H1 (cell line): ENCODE measurements around the gene EHD4. TPM values are rescaled to one million over a fixed set of nuclear protein-coding genes. Genes with fewer than 3 reads are reported as not detected.

Source experiments
- CTCF ChIA-PET: fragments of 300-600 bp; sonication (Branson Sonifier 250); formaldehyde crosslinking; loops from one replicate; lab custom pipeline; 2021; ENCODE audit not compliant: partially characterized antibody; lab: Charles Lee
- POLR2A ChIA-PET: fragments of 300-600 bp; sonication (Branson Sonifier 250); formaldehyde crosslinking; loops from one replicate; lab custom pipeline; 2021; ENCODE audit warnings: inconsistent platforms; ENCODE audit not compliant: partially characterized antibody; lab: Charles Lee
- DNase-seq, 2 experiments: peaks; one replicate each; pipeline versions ENCODE4 v3.0.0 to v3.0.0-alpha.2; 2010 to 2022; ENCODE audit warnings: low spot score in 2 of 2, low read depth in 1 of 2, mixed read lengths in 1 of 2
- FAIRE-seq: peaks from 2 replicates; lab custom pipeline; 2011; peaks lifted over from hg19 to GRCh38; lab: Jason Lieb, UNC
- H2AFZ ChIP-seq: 2 replicates; pipeline ENCODE4 v1.8.1; 2012; ENCODE audit warnings: low read length, inconsistent platforms
- H2AK5ac ChIP-seq: 2 replicates; pipeline ENCODE4 v1.6.1; 2013; ENCODE audit warnings: low read depth, low read length
- H2BK120ac ChIP-seq: replicated peaks from 2 replicates; pipeline ENCODE3; 2013; ENCODE audit warnings: low read depth, low read length, inconsistent platforms
- H2BK12ac ChIP-seq: 2 replicates; pipeline ENCODE4 v1.6.1; 2013; ENCODE audit warnings: low read depth, low read length
- H2BK15ac ChIP-seq: 2 replicates; pipeline ENCODE4 v1.6.1; 2013; ENCODE audit warnings: low read length
- H2BK20ac ChIP-seq: 2 replicates; pipeline ENCODE4 v1.6.1; 2013; ENCODE audit warnings: low read length
- H2BK5ac ChIP-seq: 2 replicates; pipeline ENCODE4 v1.6.1; 2013; ENCODE audit warnings: low read depth, low read length
- H3K14ac ChIP-seq: 2 replicates; pipeline ENCODE4 v1.6.1; 2013; ENCODE audit warnings: inconsistent platforms; ENCODE audit not compliant: insufficient read length
- H3K18ac ChIP-seq: 2 replicates; pipeline ENCODE4 v1.6.1; 2013; ENCODE audit warnings: low read length; ENCODE audit errors: extremely low read depth
- H3K23ac ChIP-seq: 2 replicates; pipeline ENCODE4 v1.6.1; 2013; ENCODE audit warnings: inconsistent platforms; ENCODE audit not compliant: insufficient read length
- H3K23me2 ChIP-seq: 2 replicates; pipeline ENCODE4 v1.6.1; 2013; ENCODE audit warnings: low read depth, low read length
- H3K27ac ChIP-seq: 2 replicates; pipeline ENCODE4 v1.6.1; 2011; ENCODE audit warnings: low read depth, low read length, inconsistent platforms
- H3K27me3 ChIP-seq, 4 experiments: replicated peaks in 1 of 4; 1 replicate in 1 of 4; 2 replicates in 3 of 4; pipeline versions ENCODE4 v1.6.1 to v1.8.1; 2011 to 2013; ENCODE audit warnings: low read length in 3 of 4, mild to moderate bottlenecking in 3 of 4, inconsistent platforms in 2 of 4, mixed read lengths in 2 of 4, moderate library complexity in 1 of 4; ENCODE audit not compliant: control insufficient read depth in 3 of 4, insufficient read depth in 3 of 4; ENCODE audit errors: extremely low read depth in 1 of 4
- H3K36me3 ChIP-seq, 4 experiments: 2 replicates each; pipeline versions ENCODE4 v1.6.1 to v1.8.1; 2011 to 2013; ENCODE audit warnings: mild to moderate bottlenecking in 4 of 4, low read length in 3 of 4, moderate library complexity in 2 of 4, control low read depth in 1 of 4, inconsistent platforms in 1 of 4; ENCODE audit not compliant: insufficient read depth in 4 of 4, control insufficient read depth in 2 of 4
- H3K4ac ChIP-seq: replicated peaks from 2 replicates; pipeline ENCODE3; 2013; ENCODE audit warnings: low read length, low read depth, mixed read lengths, inconsistent platforms; ENCODE audit not compliant: insufficient read length
- H3K4me1 ChIP-seq, 4 experiments: replicated peaks in 1 of 4; 1 replicate in 1 of 4; 2 replicates in 3 of 4; pipeline versions ENCODE4 v1.6.1 to v1.8.1; 2011 to 2013; ENCODE audit warnings: low read length in 3 of 4, inconsistent platforms in 2 of 4, mixed read lengths in 1 of 4; ENCODE audit not compliant: insufficient read depth in 4 of 4, control insufficient read depth in 3 of 4
- H3K4me2 ChIP-seq, 2 experiments: 2 replicates each; pipeline versions ENCODE4 v1.6.1 to v1.8.1; 2011 to 2013; ENCODE audit warnings: low read depth in 2 of 2, low read length in 2 of 2, control low read depth in 1 of 2, inconsistent platforms in 1 of 2, mild to moderate bottlenecking in 1 of 2; ENCODE audit not compliant: insufficient read depth in 1 of 2
- H3K4me3 ChIP-seq, 4 experiments: fragments of 200-600, 300-600 bp in 1 of 4; sonication (generic), shearing (Covaris generic), sonication (Bioruptor Twin) in 1 of 4; 2 replicates each; pipeline versions ENCODE4 v1.5.1 to v1.8.1; 2011 to 2016; ENCODE audit warnings: low read length in 4 of 4, low read depth in 3 of 4, control low read depth in 2 of 4, inconsistent platforms in 2 of 4, mild to moderate bottlenecking in 2 of 4, mixed read lengths in 1 of 4, moderate library complexity in 1 of 4; ENCODE audit not compliant: insufficient read depth in 2 of 4; ENCODE audit errors: extremely low read depth in 1 of 4
- H3K56ac ChIP-seq: replicated peaks from 2 replicates; pipeline ENCODE3; 2013; ENCODE audit warnings: low read depth, mild to moderate bottlenecking, mixed read lengths, low read length, inconsistent platforms; ENCODE audit not compliant: insufficient read length
- H3K79me1 ChIP-seq: 2 replicates; pipeline ENCODE4 v1.6.1; 2013; ENCODE audit warnings: low read depth, low read length, control low read depth
- H3K79me2 ChIP-seq, 2 experiments: 2 replicates each; pipeline versions ENCODE4 v1.6.1 to v1.8.1; 2012 to 2013; ENCODE audit warnings: low read length in 2 of 2, mild to moderate bottlenecking in 2 of 2, inconsistent platforms in 1 of 2; ENCODE audit not compliant: insufficient read depth in 2 of 2, control insufficient read depth in 1 of 2
- H3K9ac ChIP-seq, 4 experiments: replicated peaks in 1 of 4; 1 replicate in 1 of 4; 2 replicates in 3 of 4; pipeline versions ENCODE4 v1.6.1 to v1.8.1; 2011 to 2013; ENCODE audit warnings: low read depth in 3 of 4, low read length in 3 of 4, control low read depth in 2 of 4, mild to moderate bottlenecking in 2 of 4, moderate library complexity in 2 of 4, inconsistent platforms in 1 of 4; ENCODE audit errors: extremely low read depth in 1 of 4
- H3K9me3 ChIP-seq, 2 experiments: 2 replicates each; pipeline versions ENCODE4 v1.6.1 to v1.8.1; 2012 to 2013; ENCODE audit warnings: mild to moderate bottlenecking in 2 of 2, moderate library complexity in 2 of 2, control low read depth in 1 of 2, inconsistent platforms in 1 of 2, low read depth in 1 of 2, low read length in 1 of 2, mixed read lengths in 1 of 2; ENCODE audit not compliant: insufficient read depth in 2 of 2
- H4K20me1 ChIP-seq, 2 experiments: replicated peaks in 1 of 2; 2 replicates each; pipeline versions ENCODE3 to v1.8.1; 2011 to 2013; ENCODE audit warnings: inconsistent platforms in 2 of 2, low read length in 2 of 2, mild to moderate bottlenecking in 1 of 2; ENCODE audit not compliant: insufficient read depth in 2 of 2, control insufficient read depth in 1 of 2
- H4K5ac ChIP-seq: 2 replicates; pipeline ENCODE4 v1.6.1; 2013; ENCODE audit warnings: low read length, low read depth, mixed read lengths, inconsistent platforms; ENCODE audit not compliant: insufficient read length
- H4K8ac ChIP-seq: 2 replicates; pipeline ENCODE4 v1.8.0; 2013; ENCODE audit warnings: mild to moderate bottlenecking, moderate library complexity, low read length, inconsistent platforms; ENCODE audit not compliant: insufficient read depth; ENCODE audit errors: extremely low read depth
- H4K91ac ChIP-seq: replicated peaks from 2 replicates; pipeline ENCODE3; 2013; ENCODE audit warnings: low read length, mixed read lengths, inconsistent platforms; ENCODE audit not compliant: insufficient read length
- BRCA1 ChIP-seq: IDR thresholded peaks from 2 replicates; pipeline ENCODE4 v1.6.1; 2012; ENCODE audit warnings: low read depth, low read length, improper control_type of control experiment
- CHD2 ChIP-seq: IDR thresholded peaks from 2 replicates; pipeline ENCODE4 v1.6.1; 2012; ENCODE audit warnings: low read length, improper control_type of control experiment
- WGBS, 2 experiments: shearing (Covaris generic) in 1 of 2; methylation state at CpG; one replicate each; pipeline versions ENCODE4 v1.1.6 to v1.1.7; 2013 to 2015; ENCODE audit warnings: low lambda C conversion rate in 2 of 2, mixed read lengths in 2 of 2, inconsistent platforms in 1 of 2, low coverage in 1 of 2, missing lambda C conversion rate in 1 of 2; ENCODE audit not compliant: insufficient replicate concordance in 2 of 2, insufficient coverage in 1 of 2, insufficient read length in 1 of 2; ENCODE audit errors: extremely low coverage in 1 of 2, missing lambda C conversion rate in 1 of 2; 5-methylcytosine and 5-hydroxymethylcytosine counted together
- polyA plus RNA-seq, 7 experiments: library from polyadenylated mRNA; depleted of rRNA in 3 of 7; stranded (reverse) in 5 of 7; unstranded in 2 of 7; fragments of >200 nt in 5 of 7; fragments of 200-250 nt in 2 of 7; gene quantifications; 1 replicate in 5 of 7; 2 replicates in 1 of 7; 4 replicates in 1 of 7; pipeline versions ENCODE4 v1.2.1 to v1.2.3, GENCODE V29; 2011 to 2013; ENCODE audit warnings: missing spikeins in 2 of 7, mixed read lengths in 2 of 7
- total RNA-seq: library from RNA; stranded (reverse); fragmentation: NEBNext Ultra II Directional; extraction: Animal tissue kit (Norgen Biotek cat#: 25700); gene quantifications from 2 replicates; pipeline ENCODE4 v1.2.1, GENCODE V29; 2021

The EHD4 gene
- total and polyA plus RNA-seq, 2 of the 8 experiments (the other 6 are each of a cell fraction or from before 2014, with no cell fraction given) = 17.5 to 24.5 TPM

GRCh38 chr15:41857316-41857715, 115.0 kb downstream of the EHD4 start:
- ChIA-PET CTCF (interaction anchor here (0.8 to 5.5 kb wide), 16 partner anchors 8 to 84 kb away, joined by 3 to 49 read pairs (median 6); partner anchors contain the start of genes MAPKBP1 and PLA2G4B), POLR2A (interaction anchor here (1.0 to 1.1 kb wide), 2 partner anchors 29 kb away, joined by 3 read pairs; no protein-coding TSS in a partner anchor)
- Histone ChIP-seq H3K4me1 (peaks cover 0 to 11% (median 2%) of the 10 kb centered on the region in 4 experiments; a peak in 3 of 7 replicates), H3K4me2 (no peak overlapping the region), H3K27ac (no peak overlapping the region), H3K36me3 (no peaks in the 10 kb centered on the region), H2AK5ac (no peak overlapping the region), H3K4me3 (no peak overlapping the region), H2BK15ac (no peak overlapping the region), H4K5ac (no peak overlapping the region), H3K9ac (no peak overlapping the region), H3K79me2 (no peaks in the 10 kb centered on the region), H4K20me1 (no peaks in the 10 kb centered on the region), H3K23me2 (no peaks in the 10 kb centered on the region), H2BK12ac (no peak overlapping the region), H4K8ac (no peak overlapping the region), H3K4ac (peak overlapping the region; percentile 78), H3K18ac (no peak overlapping the region), H3K9me3 (no peaks in the 10 kb centered on the region), H2BK20ac (no peak overlapping the region), H2BK5ac (no peak overlapping the region), H3K79me1 (no peaks in the 10 kb centered on the region), H3K56ac (no peak overlapping the region), H3K23ac (no peak overlapping the region), H4K91ac (no peak overlapping the region), H3K27me3 (no peaks in the 10 kb centered on the region; a peak in 1 of 7 replicates), H2AFZ (no peak overlapping the region), H2BK120ac (no peak overlapping the region), H3K14ac (no peak overlapping the region)
- DNase-seq (no peak), FAIRE-seq (no peak)
- TF ChIP-seq BRCA1 (no peak), CHD2 (no peak)
- 92% methylated on average over 9 of the region's 9 CpGs; no CpG with 5 or more reads in 1 of the 2 experiments for WGBS, 2 experiments
